GM19025 (cell line): ENCODE data around the gene DNAJB12.
"Not testable (repeated sequence)": the region's sequence is repeated elsewhere in the genome, so short reads cannot be mapped to it uniquely, and the experiment has no call there.

Source experiments
- ATAC-seq: cut with Tn5 transposase; IDR thresholded peaks from one replicate; pipeline ENCODE4 v1.9.1; 2021; ENCODE audit warnings: mild to moderate bottlenecking, low read depth, moderate library complexity; ENCODE audit not compliant: unreplicated experiment

DNAJB12 gene

DNA sequence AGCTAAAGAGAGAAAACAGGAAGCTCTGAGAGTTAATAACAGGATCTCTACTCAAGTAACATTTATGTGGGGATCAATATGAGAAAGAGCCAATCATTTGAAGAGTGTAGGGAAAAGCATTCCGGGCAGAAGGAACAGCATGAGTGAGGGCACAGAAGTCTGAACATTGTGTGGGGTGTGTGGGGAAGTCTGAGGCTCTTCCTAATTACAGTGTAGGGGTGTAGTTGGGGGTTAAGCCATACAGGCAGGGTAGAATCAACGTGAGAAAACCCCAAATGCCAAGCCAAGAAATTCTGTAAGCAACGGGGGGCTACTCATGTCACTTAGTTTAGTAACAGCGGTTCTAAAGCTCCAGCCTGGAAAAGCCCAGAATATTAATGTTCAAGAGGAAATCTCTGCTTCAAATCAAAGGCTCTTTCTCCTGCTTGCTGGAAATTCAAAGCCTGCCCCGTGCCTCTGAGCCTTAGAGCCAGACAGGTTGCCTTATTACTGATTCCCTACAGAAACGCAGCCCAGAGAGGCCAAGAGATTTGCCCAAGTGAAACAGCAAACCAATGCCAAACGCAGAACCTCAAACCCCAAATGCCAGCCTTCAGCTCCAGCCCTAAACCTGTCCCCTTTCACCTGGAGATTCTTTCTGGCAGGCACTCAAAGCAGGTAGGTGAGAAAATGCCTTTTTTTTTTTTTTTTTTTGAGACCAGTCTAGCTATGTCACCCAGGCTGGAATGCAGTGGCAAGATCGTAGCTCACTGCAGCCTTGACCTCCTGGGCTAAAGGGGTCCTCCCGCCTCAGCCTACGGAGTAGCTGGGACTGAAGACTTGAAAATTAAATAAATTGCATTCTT, 36.1 kb downstream of the DNAJB12 start:
- ATAC-seq = no peak

DNA sequence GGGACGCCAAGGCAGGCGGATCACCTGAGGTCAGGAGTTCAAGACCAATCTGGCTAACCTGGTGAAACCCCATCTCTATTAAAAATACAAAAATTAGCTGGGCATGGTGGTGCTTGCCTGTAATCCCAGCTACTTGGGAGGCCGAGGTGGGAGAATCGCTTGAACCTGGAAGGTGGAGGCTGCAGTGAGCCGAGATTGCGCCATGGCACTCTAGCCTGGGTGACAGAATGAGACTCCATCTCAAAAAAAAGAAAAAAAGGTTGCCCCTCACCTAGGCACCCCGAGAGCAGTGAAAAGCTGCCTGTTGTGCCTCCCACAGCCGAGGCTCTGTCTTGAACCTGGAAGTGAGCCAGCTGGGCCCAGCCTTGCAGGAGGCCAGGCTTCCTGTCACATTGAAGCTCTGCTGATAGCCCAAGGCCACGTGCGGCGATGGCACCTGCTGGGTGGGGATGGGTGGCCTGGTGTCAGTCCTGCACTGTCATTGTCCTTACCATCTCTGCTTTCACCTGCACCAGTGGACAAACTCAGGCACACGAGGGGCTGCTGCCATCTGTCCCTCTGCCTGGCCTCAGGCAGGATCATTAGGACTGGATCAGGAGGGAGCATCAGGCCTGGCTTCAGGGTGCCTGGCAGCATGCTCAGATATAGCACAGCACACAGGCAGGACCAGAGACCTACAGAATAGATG, 37.8 kb downstream of the DNAJB12 start:
- no peak for ATAC-seq

DNA sequence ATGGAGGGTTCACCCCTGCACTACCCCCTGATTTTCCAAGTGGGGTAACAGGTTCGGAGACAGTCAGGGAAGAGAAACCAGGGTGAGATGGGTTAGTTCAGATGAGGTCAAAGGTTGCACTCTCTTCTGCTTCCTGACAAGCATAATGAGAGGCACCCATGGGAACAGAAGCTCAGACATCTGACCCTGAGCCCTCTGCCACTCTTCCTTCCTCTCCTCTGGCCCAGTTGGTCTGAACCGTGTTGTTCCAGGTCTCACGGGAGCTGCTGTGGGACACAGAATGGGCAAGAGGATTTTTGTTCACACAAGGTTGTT, 38.4 kb downstream of the DNAJB12 start:
- no peak for ATAC-seq

DNA sequence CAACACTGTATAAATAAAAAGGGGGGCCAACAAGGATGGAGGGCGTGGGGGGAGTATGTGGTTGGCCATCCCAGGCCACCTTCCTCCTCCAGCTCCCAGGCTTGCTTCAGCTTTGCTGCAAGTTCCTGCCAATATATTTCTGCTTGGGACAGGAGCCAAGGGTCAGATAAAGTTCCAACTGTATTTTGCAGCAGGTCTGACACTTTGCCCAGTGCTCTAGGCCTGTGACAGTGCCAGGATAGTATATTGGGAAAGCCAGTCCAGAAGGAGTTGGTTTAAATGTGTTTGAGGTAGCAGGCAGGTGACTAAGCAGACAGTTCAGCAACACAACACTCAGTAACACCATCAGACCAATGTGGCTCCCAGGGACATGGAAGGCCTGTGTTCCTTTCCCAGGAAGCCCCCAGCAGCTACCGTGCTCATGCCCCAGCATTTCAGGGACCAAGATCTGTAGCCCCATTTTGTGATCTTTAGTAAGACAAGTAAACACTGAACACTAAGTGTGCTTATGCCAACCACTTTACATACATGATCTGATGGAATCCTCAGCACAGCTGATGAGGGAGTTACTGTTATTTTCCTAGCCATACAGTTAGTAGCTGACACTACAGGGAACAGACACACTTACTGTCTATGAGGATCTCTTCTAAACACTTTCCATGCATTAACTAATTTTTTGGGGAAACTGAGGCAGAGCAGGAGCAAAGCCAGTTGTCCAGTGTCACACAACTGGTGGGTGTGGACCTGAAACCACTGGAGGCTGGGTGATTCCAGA, 38.9 kb downstream of the DNAJB12 start:
- no peak for ATAC-seq

DNA sequence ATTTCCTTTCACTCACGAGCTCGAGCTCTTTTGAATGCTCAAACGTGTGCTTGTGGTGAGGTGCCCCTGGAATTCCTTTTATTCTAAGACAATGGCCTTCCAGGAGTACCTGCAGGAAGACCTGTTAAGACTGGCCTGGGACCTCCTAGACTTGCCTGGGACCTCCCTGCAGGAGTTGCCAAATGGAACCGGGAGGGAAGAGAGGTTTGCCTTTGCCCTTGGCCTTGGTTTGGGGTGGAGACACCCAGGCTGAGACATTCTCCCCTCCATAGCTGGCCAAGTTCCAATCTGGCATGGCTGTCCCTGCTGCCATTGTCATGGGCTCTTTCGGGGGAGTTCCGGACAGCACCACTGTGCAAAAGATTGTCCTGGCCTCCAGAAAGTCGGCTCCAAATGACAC, 39.7 kb downstream of the DNAJB12 start:
- ATAC-seq = no peak

DNA sequence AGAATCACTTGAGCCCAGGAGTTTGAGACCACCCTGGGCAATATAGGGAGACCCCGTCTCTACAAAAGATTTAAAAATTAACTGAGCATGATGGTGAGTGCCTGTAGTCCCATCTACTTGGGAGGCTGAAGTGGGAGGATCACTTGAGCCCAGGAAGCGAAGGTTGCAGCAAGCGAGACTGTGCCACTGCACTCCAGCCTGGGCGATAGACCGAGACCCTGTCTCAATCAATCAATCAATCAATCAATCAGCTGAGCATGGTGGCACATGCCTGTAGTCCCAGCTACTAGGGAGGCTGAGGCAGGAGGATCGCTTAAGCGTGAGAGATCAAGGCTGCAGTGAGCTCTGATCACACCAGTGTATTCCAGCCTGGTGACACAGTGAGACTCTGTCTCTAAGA, 40.5 kb downstream of the DNAJB12 start:
- ATAC-seq = no peak

DNA sequence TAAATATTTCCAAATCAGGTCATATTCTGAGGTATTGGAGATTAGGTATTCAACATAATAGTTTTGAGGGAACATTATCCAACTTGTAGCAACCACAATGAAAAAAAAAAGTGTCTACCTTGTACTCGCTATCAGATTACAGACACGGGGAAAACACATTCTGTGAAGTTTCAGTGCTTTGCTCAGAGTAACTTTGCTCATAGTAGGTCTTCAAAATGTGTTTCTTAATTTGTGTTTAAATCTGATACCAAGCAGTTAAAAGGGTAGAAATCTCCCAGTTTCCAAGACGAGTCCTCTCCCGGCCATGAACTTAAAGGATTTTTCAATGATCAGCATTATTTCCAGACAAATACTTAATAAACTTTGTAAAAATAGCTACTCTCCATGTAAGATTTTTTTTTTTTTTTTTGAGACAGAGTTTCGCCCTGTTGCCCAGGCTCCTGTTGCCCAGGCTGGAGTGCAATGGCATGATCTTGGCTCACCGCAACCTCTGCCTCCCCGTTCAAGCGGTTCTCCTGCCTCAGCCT, 41.8 kb downstream of the DNAJB12 start:
- no peak for ATAC-seq

DNA sequence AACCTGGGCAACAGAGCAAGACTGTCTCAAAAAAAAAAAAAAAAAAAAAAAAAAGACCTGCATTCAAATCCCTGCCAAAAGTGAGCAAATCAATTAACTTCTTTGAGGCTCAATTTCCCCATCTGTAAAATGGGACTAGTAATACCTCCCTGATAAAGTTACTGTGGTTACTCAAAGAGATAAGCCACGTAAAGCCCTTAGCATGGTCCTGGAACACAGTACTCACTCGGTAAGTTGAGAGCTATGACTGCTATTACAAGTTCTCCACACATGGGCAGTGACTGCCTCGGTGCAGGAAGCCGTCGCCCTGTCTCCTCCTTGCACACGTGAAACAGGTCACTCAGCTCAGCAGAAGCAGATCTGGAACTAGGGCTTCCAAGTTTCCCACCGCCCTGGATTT, 43.1 kb downstream of the DNAJB12 start:
- ATAC-seq = no peak

DNA sequence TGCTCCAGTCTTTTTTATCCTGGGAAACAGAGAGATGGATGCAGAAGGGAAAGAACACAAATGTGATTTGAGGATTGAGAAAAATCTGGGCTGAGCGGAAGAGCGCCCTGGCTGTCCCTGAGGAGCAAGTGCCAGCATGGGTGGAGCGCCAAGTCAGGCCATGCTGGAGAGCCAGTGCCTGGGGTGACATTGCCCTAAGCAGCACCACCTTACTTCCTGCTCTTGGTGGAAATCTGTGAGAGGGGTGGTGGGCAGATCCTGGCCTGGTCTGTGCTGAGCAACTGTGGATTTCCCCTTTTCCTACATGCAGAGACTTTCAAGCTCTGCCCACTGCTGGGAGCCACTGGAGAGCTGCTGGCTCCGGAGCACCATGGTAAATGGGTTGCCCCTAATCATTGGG, 44.1 kb downstream of the DNAJB12 start:
- ATAC-seq = no peak

DNA sequence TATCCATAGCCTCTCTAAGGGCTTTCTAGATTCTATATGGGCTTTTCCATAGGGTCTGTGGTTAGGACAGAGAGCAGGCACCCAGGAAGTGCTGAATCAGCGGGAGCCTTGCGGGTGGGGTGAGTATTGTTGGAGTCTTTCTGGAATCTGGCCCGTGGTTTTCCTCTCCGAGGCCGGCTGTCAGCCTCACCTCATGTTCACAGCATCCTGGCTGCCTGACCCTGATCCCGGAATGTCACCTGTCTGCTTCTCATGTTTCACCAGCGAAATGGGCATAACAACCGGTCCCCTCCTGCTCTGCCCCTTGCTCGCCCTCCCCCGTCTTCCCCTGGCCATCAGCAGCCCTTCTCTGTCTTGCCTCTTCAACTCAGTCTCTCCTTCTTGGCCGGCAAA, 44.5 kb downstream of the DNAJB12 start:
- ATAC-seq = no peak

DNA sequence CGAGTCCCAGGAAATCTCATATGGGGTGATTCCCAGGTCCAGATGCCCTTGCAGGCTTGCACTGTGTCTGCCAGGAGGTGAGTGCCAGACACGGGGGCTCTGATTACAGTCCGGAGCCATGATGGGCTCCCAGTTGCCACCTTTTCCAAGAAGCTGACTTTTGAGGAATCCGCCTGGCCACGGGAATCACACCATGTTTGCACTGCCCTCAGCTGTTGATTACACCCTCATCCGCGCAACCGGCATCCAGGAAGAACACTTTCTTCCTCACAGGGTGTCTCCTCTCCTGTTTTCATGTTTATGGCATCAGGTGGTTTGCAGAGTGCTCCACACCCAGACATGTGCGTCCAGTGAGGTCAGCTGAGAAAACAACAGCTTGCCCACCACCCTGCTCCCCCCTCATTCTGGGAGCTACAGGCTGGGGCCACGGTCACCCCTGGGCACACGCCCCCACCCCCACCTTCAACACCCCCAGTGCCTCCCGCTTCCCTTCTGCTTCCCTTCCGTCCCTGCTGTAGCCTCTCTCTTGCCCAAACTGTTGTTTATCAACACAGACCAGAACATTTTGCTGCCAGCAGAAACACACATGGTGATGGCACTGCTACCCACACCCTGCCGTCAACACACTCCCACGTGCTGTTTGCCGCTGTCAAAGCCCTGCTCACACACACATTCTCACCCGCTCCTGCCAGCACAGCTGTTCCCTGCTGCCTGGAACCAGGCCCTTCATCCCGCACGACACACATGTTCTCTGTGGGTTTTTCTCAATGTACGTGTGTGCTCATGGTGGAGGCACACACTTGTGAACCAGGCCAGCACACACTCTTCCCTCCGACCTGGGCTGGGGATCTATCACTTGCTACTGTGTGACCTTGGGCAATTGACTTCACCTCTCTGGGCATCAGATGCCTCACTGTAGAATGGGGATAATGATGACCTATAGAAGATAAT, 45.2 kb downstream of the DNAJB12 start:
- no peak for ATAC-seq

DNA sequence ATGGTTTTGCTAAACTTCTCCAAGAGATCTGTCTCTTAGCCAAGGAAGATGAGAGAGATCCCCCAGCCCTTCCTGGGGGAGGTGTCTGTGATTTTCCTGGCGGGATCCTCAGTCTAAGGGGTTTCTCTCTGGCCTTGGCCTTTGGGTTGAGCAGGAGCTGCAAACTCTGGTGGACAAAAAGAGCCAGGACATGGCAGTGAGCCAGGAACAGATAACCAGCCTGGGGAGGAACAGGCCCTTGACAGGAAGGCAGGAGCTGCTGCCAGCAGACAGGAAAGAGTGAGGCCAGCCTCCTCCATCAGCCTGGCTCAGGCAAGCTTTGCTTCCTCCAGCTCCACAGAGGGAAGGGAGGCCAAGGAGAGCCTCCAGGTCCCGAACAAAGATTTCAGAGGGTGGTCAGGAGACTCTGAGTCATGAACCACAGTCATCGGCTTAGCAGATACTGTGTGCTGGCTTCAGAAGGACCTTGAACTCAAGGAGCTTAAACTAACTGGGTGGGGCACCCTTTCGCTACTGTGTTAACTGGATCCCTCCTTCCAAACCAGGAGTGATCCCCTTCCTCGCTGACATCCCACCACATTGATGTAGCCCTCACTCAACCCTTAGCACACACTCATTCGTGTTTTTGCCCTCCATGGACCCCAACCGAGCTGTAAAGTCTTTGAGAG, 46.3 kb downstream of the DNAJB12 start:
- ATAC-seq = no peak

DNA sequence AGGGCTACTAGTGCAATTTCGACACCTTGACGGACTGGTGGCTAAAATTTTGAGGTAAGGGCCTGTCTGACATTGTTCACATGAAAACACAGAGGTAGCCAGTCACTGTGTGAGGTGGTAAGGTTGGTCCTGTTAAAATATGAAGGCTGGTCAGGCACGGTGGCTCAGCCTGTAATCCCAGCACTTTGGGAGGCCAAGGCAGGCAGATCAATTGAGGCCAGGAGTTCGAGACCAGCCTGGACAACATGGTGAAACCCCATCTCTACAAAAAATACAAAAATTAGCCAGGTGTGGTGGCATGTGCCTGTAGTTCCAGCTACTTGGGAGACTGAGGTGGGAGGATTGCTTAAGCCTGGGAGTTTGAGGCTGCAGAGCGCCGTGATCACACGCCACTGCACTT, 47.0 kb downstream of the DNAJB12 start:
- ATAC-seq = not testable (repeated sequence)

DNA sequence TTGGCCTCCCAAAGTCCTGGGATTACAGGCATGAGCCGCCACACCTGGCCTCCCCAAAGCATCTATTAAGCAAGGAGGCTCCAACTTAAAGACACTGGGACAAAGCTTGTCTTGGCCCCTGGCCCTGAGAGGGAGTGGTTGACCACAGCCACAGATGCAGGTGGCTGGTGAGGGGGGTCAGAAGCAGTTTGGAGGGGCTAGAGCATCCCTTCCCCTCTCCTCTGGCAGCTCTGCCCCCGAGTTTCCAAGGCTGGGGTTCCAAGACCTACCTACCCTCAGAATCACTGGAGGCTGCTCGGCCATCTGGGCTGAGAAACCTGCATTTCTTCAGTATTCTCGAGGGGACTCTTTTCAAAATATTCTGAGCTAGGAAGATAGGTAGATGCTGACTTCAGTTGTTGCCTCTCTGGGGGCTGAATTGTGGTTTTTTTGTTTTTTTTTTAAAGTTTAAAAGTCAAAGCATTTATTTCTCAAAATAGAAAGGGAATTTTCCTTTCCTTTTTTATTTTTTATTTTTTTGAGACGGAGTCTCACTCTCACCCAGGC, 48.4 kb downstream of the DNAJB12 start:
- ATAC-seq = no peak

DNA sequence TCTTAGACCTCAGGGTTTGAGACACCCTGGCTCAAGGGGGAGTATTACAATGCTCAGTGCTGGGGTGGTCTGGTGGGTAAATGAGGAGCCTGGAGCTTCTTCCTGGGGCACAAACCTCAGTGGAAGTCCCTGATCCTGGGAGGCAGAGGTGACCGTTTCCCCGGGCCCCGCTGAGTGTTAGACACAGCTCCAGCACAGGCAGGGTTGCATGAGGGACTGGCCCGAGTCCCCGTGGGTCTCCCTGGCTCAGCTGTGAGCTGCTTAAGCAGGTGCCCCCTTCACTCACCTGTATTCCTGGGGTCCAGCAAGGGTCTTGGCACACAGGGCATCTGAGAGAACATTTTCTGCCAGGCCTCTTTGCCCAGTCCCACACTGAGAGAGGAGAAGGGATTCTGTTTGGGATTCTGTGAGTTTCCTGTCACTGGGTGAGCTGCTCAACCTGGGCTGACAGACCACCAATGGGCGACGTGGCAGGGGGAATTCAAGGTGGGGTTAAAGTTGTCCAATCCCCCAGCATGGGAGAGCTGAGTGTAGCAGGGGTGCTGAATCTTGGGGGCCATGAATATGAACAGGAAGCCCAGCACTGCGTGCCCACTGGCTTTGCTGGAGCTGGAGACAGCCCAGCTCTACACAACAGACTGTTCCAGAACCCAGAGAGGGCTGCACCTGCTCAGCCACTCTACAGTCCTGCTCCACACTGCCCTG, 51.1 kb downstream of the DNAJB12 start:
- no peak for ATAC-seq

DNA sequence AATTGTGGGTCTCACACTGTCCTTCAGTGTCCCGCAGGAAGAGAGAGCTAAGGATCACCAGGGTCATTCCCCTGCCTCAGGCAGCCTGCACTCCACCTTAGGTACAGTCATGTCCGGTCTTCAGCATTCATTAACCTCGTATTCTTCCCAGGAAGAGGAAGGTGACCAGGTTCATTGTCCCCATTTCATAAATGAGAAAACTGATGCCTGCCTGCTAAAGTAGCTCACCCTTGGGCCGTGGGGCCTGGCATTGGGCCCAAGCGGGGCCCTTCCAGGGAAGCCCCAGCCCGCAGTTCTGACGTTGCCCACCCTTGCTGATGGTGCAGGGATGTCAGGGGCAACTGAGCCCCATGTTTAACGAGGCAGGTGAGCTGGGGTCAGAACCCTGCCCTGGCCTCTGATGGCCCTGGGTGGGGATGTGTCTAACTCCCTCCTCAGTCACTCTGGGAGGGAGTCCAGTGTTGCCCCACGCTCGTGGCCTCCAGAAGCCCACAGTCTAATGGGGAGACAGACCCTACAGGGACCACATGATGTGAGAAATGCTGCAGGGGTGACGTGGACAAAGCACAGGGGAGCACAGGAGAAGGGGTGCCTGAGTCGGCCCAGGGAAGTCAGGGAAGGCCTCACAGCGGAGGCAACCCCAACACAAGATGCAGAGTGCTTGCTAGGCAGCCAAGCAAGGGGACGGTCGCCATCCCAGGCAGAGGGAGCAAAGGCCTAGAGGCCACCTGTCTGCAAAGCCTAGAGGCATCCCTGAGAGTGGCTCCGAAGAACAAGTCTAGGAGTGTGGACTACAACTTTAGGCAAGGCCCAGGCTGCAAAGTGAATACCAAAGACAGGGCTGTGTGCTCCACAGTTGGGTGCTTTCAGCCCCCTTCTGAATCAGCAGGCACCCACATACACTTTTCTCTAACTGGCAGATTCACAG, 55.9 kb downstream of the DNAJB12 start:
- ATAC-seq = no peak

DNA sequence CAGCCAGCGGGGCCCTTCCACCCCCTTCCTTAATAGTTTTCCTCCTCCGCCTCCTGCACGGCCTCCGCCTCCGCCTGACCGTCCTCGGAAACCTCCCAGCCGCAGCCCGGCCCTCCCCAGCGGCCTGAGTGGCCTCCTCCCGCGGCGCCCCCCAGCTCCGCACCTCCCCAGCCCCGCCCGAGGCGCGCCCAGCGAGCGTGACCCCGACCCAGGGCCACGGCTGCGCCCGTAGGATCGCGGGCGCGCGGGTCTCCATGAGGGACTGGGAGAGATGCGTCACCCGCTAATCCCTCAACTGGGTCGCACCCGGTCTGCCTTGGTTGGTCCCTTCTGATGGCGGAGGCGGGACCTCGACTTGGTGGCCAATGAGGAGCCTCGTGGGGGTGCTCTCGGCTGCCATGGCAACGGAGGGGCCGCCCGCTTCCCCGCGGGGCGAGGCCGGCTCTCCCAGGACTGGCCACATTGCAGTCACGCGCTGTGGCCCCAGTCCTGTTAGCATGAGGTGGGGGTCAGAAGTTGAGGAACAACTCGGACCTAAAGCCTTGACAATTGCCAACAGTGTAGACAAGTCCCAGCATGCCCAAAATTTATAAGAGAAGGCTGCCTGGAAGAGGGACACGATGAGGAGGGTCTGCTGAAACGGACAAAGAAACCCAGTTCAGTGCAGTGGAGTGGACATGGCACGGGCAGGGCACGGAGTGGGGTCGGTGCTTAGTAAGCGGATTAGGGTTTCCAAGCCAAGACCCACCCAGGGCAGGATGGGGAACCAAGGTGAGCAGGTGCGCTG, 56.7 kb downstream of the DNAJB12 start:
- peak; percentile 69 for ATAC-seq
